ENCODE measurements around the gene SLC35E2B.
"Not testable (repeated sequence)": the region's sequence is repeated elsewhere in the genome, so short reads cannot be mapped to it uniquely, and the experiment has no call there.

GRCh38 chr1:1724035-1724864 is 31.7 kb upstream of the SLC35E2B start, which contains the start of gene CDK11A:
- TF ChIP-seq, protein P1, sequence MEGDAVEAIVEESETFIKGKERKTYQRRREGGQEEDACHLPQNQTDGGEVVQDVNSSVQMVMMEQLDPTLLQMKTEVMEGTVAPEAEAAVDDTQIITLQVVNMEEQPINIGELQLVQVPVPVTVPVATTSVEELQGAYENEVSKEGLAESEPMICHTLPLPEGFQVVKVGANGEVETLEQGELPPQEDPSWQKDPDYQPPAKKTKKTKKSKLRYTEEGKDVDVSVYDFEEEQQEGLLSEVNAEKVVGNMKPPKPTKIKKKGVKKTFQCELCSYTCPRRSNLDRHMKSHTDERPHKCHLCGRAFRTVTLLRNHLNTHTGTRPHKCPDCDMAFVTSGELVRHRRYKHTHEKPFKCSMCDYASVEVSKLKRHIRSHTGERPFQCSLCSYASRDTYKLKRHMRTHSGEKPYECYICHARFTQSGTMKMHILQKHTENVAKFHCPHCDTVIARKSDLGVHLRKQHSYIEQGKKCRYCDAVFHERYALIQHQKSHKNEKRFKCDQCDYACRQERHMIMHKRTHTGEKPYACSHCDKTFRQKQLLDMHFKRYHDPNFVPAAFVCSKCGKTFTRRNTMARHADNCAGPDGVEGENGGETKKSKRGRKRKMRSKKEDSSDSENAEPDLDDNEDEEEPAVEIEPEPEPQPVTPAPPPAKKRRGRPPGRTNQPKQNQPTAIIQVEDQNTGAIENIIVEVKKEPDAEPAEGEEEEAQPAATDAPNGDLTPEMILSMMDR (IDR thresholded peaks at IDR 0.05) = peak in 2 of 3 donors; percentile 49 to 56
- peak; percentile 69 for TF ChIP-seq POLR2A (IDR thresholded peaks at IDR 0.05)
- not testable (repeated sequence) for TF ChIP-seq EP300 (IDR thresholded peaks at IDR 0.05)
